ENCODE results near the gene USP15.

GRCh38 chr12:62304560-62304959, 44.4 kb downstream of the USP15 start:
- no peak for TF ChIP-seq CTCF (IDR thresholded peaks at IDR 0.05; ENCODE audit: low read length)
- TF ChIP-seq EZH2 (optimal IDR thresholded peaks at IDR 0.05; ENCODE audit: low read depth, low read length) = no peak
- TF ChIP-seq EZH2phosphoT487 (IDR thresholded peaks at IDR 0.05; ENCODE audit: low read length) = no peak

All from MM.1S (cell line).